AG04450 (cell line): ENCODE results near the gene ZNF692. TPM values are rescaled to one million over a fixed set of nuclear protein-coding genes. Genes with fewer than 3 reads are reported as not detected.

Experiments used
- CTCF ChIA-PET: fragments of 300-600, 350-600 bp; formaldehyde crosslinking; extraction: SDS; loops from one replicate; lab custom pipeline; 2022; ENCODE audit warnings: antibody characterized with exemption, inconsistent platforms; lab: Charles Lee
- POLR2A ChIA-PET: fragments of 350-600 bp; formaldehyde crosslinking; extraction: SDS; loops from one replicate; lab custom pipeline; 2021; ENCODE audit warnings: antibody characterized with exemption, inconsistent platforms; lab: Yijun Ruan, JAX
- DNase-seq: peaks from one replicate; pipeline ENCODE4 v3.0.0-alpha.2; 2011; ENCODE audit warnings: low read depth, low spot score
- H3K27ac ChIP-seq: one replicate; pipeline ENCODE4 v1.5.1; 2012; ENCODE audit warnings: low read depth, low read length, control low read depth
- H3K27me3 ChIP-seq: one replicate; pipeline ENCODE4 v1.6.0; 2012; ENCODE audit warnings: low read length; ENCODE audit not compliant: control insufficient read depth, insufficient read depth
- H3K4me3 ChIP-seq: 2 replicates; pipeline ENCODE4 v1.5.1; 2011; ENCODE audit warnings: mild to moderate bottlenecking, low read depth, low read length, control low read depth
- H3K9me3 ChIP-seq: 2 replicates; pipeline ENCODE4 v1.5.1; 2012; ENCODE audit warnings: low read length; ENCODE audit not compliant: control insufficient read depth, insufficient read depth
- CTCF ChIP-seq: IDR thresholded peaks from 2 replicates; pipeline ENCODE4 v1.5.1; 2011; ENCODE audit warnings: low read depth, low read length, control low read depth, inconsistent platforms
- polyA plus RNA-seq: library from polyadenylated mRNA; depleted of rRNA; stranded (reverse); fragments of >200 nt; gene quantifications from 2 replicates; pipeline ENCODE4 v1.2.3, GENCODE V29; 2011

The ZNF692 gene
- polyA plus RNA-seq, 1 experiment, result 12.7 TPM

GRCh38 chr1:248841702-248842395 lies 17.0 kb downstream of the ZNF692 start:
- DNase-seq, result no peak
- Histone ChIP-seq H3K27ac (peak overlapping the region; percentile 73), H3K4me3 (peak overlapping the region; percentile 15; the same call in 1 of the 2 replicates), H3K27me3 (no peaks in the 10 kb centered on the region), H3K9me3 (no peaks in the 10 kb centered on the region; the same call in 1 of the 2 replicates)
- CTCF ChIA-PET, result interaction anchor here (1.0 to 2.6 kb wide), 9 partner anchors 9 to 84 kb away, joined by 3 to 15 read pairs (median 4); partner anchors contain the start of gene ZNF692
- POLR2A ChIA-PET, result interaction anchor here (0.8 to 1.1 kb wide), 2 partner anchors 16 to 17 kb away, joined by 3 read pairs; partner anchors contain the start of gene ZNF692
- TF ChIP-seq CTCF, result peak; percentile 60

GRCh38 chr1:248840946-248841345 lies 17.9 kb downstream of the ZNF692 start:
- Histone ChIP-seq H3K27ac (no peak overlapping the region), H3K27me3 (no peaks in the 10 kb centered on the region), H3K9me3 (no peaks in the 10 kb centered on the region; the same call in 1 of the 2 replicates), H3K4me3 (no peak overlapping the region)
- DNase-seq, result no peak
- POLR2A ChIA-PET, result no interaction called here
- CTCF ChIA-PET, result interaction anchor here (1.0 to 2.6 kb wide), 6 partner anchors 10 to 85 kb away, joined by 3 to 15 read pairs (median 4); partner anchors contain the start of gene ZNF692
- TF ChIP-seq CTCF, result no peak

GRCh38 chr1:248839168-248839555 lies 19.7 kb downstream of the ZNF692 start:
- ChIA-PET POLR2A (interaction anchor here (1.2 to 2.9 kb wide), 4 partner anchors 10 to 19 kb away, joined by 7 to 27 read pairs (median 13); partner anchors contain the start of genes SH3BP5L and ZNF692), CTCF (interaction anchor here (0.7 to 1.8 kb wide), 3 partner anchors 12 to 68 kb away, joined by 4 to 16 read pairs (median 4); partner anchors contain the start of gene ZNF692)
- Histone ChIP-seq H3K27me3 (no peaks in the 10 kb centered on the region), H3K9me3 (no peaks in the 10 kb centered on the region; the same call in 1 of the 2 replicates), H3K27ac (peak overlapping the region; percentile 98), H3K4me3 (peak overlapping the region; percentile 90)
- DNase-seq, result no peak
- no peak for TF ChIP-seq CTCF

- TF ChIP-seq CTCF, result no peak
- no peaks in the 10 kb centered on the region; the same call in 1 of the 2 replicates for H3K9me3 ChIP-seq
- H3K27me3 ChIP-seq, result no peaks in the 10 kb centered on the region
- CTCF ChIA-PET, result interaction anchor here (0.7 to 1.8 kb wide), 3 partner anchors 11 to 68 kb away, joined by 4 to 16 read pairs (median 4); partner anchors contain the start of gene ZNF692
- peak overlapping the region; percentile 90 for H3K4me3 ChIP-seq
- no peak for DNase-seq
- POLR2A ChIA-PET, result interaction anchor here (0.8 to 2.9 kb wide), 10 partner anchors 9 to 88 kb away, joined by 3 to 27 read pairs (median 6); partner anchors contain the start of genes SH3BP5L and ZNF692
- peak overlapping the region; percentile 98 for H3K27ac ChIP-seq
Measured at GRCh38 chr1:248838357-248839167, 20.3 kb downstream of the ZNF692 start.
